GM21528 (cell line): ENCODE data around the gene LINGO1.

Source experiments
- ATAC-seq: cut with Tn5 transposase; IDR thresholded peaks from one replicate; pipeline ENCODE4 v1.9.1; 2021; ENCODE audit warnings: mild to moderate bottlenecking, moderate library complexity; ENCODE audit not compliant: unreplicated experiment, low FRiP score

The LINGO1 gene

DNA sequence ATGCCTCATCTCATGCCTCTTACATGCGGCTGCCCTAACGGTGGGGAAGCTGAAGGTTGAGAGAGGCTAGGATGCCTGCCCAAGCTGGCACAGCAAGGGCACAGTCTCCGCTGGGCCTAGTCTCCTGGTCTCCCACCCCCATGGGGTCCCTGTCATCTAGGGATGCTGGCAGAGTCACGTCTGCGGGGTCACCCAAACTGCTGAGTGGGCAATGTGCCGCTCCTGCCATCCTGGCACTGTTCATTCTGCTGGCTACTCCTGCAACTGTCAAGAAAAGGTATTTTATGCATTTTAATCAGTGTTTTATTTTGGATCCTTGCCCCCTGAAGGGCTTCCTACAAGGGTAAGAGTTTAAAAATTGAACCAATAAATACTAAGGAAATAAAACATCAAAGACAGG, 12.8 kb downstream of the LINGO1 start:
- no peak for ATAC-seq

DNA sequence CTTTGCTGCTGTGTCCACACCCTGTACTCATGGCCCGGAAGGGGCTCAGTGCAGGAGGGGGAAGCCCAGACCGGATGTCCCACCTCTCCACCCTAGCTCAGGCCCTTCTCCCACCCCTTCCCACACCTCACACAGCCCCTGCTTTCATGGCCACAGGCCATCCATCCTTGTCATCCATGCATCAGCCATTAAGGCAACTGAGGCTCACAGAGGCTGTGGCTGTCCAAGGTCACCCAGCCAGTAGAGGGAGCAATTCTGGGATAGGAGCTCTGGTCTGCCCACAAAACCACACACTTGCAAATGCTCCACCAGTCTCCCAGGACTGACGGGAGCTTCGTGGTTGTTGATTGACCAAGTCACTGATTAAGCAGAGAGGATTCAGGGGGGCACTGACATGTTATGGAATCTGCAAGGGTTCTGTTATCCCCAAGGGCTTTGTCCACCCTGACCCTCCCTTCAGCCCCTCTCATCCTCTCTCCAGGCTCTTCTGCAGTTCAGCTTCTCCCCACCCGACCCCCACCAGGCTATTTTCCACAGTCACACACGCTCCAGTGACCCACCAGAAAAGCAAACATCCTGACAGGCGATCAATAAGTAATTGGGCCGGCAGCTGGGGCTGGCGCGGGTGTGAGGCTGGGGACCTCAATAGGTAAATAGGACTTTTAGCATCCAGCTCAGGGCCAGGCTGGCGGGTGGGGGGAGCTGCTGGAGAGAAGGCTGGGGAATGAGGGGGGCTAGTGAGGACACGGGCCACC, 15.1 kb downstream of the LINGO1 start:
- no peak for ATAC-seq

DNA sequence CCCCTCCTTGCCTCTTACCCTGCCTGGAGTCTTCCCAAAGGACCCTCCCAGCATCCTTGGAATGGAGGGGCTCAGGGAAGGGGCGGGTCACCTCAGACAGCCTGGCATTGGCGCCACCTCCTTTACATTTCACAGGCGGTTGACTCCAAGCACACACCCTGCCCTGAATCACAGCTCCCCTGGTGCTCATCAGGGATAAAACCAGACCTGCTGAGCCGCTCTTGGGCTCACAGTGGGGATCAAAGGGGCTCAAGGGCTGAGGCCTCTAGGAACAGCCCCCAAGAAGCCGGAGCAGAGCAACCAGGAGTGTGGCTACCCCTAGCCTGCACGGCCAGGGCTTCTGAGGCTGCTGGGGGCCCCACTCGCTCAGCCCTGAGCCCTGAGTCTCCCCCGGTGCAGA, 16.6 kb downstream of the LINGO1 start:
- no peak for ATAC-seq

DNA sequence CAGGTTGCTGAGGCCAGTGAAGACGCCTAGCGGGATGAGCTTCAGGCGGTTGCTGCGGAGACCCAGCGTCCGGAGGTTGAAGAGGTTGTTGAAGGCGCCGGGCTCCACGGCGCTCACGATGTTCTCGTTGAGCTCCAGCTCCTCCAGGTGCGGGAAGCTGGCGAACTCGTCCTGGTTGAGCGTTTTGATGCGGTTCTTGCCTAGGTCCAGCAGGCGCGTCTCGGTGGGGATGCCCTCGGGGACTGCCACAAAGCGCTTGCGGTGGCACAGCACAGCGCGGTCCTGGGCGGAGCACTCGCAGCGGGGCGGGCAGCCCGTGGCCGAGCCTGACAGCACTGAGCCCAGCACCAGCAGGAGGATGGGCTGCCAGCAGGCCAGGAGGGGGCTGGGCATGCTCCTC, 17.2 kb downstream of the LINGO1 start:
- no peak for ATAC-seq

DNA sequence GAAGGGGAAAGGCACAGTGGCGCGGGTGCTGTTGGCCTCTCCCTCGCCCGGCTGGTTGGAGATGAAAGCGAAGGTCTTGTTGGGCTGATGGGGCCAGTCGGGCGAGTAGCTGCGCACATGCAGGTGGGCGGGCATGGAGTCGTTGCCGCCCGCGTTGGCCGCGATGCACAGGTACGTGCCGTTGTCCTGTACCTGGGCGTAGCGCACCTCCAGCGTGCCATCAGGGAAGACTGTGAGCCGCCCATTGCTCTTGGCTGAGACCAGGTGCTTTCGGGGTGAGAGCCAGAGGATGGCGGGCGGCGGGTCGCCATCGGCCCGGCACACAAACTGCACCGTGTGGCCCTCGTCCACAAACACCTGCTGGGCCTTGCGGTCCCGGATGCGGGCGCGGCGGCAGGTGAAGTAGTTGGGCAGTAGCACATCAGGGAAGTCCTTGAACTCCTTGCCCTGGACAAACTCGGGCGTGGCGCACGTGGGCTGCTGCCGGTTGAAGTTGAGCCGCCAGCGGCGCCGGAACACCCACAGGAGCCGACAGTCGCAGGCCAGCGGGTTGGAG, 18.4 kb downstream of the LINGO1 start:
- ATAC-seq = no peak

DNA sequence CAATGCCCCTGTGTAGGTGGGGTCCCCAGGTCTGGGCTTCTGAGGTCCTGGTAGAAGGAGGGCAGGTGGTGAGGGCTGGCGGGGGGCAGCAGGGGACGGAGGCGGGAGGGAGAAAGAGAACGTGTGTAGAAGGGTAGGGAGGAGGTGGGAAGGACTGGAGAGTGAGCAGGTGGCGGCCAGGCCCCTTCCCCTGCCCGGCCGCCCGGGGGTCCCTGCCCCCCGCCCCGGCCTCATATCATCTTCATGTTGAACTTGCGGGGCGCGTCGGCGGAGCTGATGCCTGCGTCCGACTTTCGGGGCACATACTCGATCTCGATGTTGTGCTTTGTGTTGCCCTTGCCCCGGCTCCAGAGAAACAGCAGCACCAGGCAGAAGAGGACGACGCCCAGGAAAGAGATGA, 18.9 kb downstream of the LINGO1 start:
- ATAC-seq = no peak

DNA sequence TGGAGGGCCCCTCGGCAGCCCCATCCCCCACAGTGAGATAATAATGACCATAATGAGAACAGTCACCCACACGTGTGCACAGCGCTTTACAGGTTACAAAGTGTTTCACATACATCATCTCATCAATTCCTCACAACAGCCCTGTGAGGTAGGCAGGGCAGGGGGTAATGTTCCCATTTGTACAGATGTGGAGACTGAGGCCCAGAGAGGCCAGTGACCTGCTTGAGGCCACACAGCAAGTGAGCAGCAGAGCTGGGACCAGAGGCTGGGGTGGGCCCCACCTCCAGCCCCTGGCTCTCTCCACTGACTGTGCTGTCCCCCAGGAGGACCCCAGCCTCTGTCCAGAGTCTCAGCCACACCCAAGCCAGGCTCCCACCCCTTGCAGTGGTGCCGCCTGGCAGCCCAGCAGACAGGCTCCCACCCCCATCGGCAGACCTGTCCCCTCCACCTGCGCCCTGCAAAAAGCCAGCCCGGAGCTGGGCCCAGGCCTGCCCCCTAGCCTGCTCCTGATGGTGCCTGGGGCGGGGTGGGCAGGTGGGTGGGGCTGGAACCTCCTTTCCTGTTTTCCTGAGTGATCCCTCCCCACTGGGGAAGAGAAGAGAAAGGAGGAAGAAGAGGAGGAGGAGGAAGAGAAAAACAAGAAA, 19.6 kb downstream of the LINGO1 start:
- no peak for ATAC-seq

DNA sequence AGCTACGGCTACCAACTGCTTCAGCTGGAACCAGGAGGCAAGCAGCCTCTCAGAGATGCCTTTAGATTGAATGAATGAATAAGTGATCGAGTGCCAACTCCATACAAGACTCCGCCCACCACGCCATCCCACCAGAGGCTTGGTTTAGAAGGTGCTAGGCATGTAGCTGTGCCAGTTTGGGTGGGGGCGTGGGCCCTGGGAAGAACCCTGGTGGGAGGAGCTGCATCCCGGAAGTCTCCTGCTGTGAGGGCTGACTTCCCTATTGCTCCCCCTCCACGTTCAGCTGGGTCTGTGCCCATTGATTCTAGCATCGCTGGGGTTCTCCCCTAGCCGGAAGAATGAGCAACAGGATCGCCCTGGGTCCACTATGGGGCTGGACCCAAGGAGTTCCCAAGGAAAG, 20.9 kb downstream of the LINGO1 start:
- no peak for ATAC-seq

DNA sequence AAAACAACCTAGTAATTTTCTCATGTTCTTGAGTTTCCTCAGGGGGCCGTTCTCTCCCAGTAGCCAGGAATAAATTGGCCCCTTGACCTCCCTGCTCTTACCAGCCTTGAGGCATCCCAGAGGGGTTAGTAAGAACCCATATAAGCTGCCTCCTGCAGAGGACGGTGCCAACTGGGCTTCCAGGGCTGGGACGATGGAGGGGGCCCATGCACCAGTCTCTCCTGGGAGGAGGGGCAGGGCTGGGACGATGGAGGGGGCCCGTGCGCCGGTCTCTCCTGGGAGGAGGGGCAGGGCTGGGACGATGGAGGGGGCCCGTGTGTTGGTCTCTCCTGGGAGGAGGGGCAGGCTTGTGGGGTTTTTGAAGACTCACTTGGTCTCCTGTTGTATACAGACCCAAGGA, 22.0 kb downstream of the LINGO1 start:
- no peak for ATAC-seq

DNA sequence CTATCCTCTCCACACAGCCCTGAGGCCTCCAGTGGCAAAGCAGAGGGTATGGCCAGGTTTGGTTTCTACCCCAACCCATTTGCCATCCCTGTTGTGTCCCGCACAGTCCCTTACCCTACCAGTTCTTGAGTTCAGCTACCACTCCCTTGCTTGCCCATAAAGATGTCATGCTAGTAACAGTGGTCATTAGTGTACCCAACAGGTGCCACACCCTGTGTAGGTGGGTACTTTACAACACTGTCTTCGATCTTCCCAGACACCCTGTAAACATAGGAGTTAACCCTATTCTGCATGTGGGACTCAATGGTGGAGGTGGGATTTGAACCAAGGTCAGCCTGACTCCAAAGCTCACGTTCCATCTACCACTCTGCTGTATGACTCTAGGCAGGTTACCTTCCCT, 23.2 kb downstream of the LINGO1 start:
- ATAC-seq = no peak

DNA sequence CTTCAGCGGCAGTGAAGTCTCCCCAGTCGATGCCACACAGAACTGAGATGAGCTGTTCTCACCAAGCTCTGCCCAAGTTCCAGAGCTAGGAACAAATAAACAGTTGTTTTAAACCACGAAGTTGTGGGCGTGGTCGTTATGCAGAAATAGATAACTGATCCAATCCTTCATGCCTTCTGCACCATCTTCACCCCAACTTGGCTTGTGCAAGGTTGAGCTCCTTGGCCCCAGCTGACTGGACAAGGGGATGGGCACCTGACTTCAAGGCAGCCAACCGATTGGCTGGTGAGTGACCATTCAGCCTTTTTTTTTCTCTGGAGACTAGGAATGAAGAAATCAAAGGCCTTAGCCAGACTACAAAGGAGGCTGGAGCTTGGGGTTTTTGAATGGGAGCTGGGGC, 23.9 kb downstream of the LINGO1 start:
- no peak for ATAC-seq

DNA sequence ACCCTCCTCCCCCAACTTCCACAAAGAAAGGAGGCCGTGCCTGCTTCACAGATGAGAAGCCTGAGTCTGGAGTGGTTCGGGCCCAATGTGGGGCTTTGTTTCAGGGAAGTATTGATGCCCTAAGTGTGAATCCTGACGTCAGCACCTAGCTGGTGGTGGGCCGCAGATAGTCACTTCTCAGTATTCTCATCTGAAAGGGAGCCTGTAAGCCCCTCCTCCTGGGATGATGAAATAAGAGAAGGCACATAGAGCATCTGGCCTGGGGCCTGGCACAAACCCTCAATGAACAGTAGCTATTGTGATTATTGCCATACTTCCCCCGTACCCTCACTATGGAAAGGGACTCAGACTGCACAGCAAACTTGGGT, 24.8 kb downstream of the LINGO1 start:
- no peak for ATAC-seq

DNA sequence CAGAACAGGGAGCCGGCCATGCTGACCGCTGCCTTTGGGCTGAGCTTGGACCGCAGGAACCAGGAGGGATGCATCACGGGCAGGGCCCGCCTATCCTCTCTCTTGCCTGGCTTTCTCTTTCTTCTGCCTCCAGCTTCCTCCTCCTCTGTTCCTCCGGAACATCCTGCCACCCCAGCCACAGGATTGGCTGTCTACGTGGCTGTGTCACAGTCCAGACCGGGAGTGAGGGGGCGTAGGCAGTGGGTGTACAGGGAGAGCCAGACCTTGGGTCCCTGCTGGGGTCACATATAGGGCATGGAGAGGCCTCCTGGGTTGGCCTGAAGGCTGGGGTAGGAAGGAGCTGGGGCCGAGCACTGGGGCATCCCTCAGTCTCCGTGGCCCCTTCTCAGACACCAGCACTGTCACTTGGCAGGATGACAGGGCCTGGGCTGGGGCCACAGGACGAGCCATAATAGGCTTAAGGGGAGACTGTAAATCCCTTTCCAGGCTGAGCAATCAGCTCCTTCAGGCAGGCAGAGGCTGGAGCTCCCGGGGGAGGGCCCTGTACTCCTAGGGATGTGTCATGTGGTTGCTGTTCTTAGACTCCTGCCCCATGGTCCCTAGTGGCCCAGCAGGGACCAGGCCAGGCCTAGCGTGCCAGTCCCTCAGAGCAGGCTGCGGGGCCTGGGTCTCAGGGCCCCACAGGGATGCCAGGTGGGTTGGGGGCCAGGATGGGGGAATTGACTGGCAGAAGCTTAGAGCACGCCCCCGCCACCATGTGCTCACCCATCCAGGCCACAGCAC, 25.4 kb downstream of the LINGO1 start:
- no peak for ATAC-seq

DNA sequence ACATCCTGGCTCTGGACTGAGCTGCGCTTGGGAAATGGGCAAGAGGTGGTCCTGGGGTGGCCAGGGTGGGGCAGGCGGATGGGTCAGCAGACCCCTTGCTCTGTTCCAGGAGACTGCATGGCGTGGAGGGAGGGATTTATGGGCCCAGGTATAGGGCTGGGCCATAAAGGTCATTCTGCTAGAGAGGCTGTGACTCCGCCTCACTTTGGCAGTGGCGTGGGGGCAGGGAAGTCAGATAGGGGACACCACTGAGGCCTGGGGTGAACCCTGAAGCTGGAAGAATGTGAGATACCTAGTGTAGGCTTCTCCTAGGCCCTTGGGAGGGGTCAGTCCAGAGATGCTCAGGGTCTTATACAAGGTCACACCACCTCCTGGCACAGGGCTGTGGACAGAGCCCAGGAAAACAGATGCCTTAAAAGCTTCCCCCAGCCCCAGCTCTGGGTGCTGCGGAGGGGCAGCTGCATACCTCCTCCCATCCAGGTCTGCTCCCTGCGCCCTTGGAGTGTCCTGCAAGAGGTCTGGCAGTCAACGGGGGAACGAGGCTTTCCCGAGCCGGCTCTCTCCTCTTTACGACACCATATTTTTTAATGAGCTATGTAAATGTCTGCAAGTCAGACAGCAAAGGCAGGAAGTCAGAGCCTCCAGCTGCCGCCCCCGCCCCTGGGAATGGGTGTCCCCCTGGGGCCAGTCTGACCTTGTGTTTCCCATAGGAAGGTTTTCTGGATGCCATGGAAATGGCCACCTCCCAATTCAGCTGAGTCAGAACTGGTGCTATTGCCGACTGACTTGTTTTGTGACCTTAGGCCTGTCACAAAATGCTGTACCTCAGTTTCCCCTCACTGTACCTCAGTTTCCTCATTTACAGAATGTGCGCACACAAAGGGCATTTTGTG, 26.3 kb downstream of the LINGO1 start:
- no peak for ATAC-seq

DNA sequence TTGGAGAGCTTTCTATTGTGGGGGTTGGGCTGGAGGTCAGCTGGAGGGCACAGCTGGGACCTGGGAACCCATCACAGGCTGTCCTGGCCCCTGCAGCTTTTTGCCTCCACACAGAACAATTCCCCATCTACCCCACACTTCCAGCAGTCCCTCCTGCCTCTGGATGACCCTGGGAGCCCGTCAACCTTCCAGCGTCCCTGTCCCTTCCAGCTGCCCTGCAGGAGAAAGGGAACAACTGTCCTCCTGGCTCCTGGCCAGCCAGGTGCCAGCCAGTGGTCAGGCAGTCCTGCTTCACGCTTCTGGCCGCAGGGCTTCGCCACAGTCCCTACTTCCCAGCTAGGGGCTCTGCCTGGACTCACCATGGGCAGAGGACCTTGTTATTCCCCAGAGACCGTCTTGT, 27.2 kb downstream of the LINGO1 start:
- no peak for ATAC-seq

DNA sequence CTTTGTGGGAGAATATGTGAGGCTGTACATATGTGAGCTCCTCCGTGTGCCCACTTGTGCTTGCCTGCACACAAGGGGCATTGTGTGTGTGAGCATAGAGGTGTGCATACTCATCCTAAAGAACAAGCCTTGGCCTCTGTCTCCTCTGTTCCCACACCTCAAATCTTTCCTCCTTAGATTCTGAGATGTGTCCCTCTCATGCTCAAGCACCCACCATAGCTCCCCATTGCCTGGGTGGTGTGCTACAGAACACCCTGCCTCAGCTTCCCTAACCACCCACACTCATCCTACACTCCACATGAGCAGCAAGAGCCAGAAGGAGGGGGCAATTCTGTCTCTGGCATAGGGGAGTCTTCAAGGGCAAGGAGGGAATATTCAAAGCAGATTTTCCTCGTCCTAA, 27.7 kb downstream of the LINGO1 start:
- no peak for ATAC-seq

DNA sequence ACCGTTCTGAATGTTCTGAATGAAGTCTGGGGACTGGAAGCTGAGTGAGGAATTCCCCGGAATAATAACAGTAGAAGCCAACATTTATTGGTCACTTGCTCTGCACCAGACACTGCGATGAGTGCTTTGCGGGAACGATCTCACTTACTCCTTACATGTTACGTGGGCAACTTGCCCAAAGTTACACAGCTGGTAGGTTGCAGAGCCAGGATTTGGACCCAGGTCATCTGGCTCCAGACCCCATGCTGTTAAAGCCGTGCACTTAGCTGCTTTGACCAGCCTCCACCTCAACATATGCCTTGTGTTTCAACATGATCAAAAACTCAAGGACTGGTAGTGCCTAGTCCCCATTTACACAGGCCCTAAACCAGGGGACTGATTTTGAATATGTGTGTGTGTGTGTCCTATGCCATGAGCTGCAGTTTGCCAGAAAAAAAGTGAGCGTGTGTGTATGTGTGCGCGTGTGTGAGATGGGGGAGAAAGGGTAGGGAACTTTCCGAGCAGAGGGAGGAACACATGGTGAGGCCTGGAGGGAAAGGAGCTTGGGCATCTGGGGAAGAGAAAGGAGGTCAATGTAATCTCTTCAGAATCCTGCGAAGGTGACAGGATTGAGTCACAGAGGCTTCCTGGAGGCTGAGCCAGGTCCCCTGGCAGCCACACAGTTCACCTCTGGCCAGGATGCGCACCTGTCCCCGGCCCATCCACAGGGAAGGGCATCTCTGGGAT, 28.9 kb downstream of the LINGO1 start:
- ATAC-seq = no peak

DNA sequence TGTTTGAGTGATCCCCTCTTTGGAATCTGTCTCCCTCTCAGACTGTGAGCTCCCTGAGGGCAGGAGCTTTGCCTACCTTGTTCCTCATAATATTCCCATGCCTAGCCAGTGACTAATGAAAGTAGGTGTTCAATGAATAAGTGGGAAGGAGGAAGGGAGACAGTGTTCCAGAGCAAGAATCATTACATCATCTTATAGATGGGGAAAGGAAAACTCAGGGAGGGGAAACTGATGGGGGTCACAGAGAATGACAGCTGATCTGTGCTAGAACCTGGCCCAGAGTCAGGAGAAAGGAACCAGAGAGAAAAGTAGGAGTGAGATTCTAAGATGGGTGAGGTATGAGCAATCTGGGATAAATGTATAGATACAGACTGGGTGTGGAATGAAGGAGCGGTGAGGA, 29.9 kb downstream of the LINGO1 start:
- no peak for ATAC-seq

DNA sequence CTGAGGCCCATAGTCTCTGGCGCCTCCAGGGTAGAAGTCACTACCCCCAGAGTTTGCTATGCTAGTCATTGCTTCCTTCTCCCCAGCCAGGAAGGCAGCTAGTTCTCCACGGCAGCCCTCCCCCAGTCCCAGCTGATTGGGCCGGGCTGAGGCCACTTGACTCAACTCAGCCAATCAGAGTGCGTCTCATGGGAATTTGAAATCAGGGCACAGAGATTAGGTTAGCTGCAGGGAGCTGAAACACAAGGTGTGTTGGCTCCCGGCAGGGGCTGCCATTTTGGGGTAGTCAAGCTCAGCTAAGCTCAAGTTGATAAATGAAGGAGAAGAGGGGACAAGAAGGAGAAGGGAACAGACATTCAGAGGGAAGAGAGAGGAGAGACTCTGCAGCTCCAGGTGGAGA, 32.8 kb downstream of the LINGO1 start:
- ATAC-seq = no peak

DNA sequence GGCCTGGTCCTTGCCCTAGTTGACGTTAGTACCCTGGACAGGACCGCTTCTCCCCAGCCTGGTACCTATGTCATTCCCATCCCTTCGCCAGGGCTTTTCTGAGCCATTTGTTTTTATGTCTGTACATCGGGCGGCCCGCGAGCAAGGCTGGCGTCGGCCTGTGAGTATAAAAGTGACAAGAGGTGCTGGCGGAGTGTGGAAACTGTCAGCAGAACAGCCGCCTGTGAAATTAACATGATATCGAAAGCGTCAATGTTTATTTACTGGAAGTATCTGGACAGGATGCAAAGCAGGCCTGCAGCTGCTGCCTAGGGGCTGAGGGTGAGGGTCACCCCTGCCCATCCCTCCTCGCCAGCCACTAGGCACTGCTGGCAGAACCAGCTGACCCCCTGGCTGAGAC, 33.4 kb downstream of the LINGO1 start:
- no peak for ATAC-seq
